NAMALWA (cell line): Measurements from ENCODE around the gene SGPL1.
"Not testable (repeated sequence)": the region's sequence is repeated elsewhere in the genome, so short reads cannot be mapped to it uniquely, and the experiment has no call there.

Experiments
- DNase-seq: peaks from one replicate; pipeline ENCODE4 v3.0.0-alpha.2; 2015; ENCODE audit warnings: low spot score

The SGPL1 gene

DNA sequence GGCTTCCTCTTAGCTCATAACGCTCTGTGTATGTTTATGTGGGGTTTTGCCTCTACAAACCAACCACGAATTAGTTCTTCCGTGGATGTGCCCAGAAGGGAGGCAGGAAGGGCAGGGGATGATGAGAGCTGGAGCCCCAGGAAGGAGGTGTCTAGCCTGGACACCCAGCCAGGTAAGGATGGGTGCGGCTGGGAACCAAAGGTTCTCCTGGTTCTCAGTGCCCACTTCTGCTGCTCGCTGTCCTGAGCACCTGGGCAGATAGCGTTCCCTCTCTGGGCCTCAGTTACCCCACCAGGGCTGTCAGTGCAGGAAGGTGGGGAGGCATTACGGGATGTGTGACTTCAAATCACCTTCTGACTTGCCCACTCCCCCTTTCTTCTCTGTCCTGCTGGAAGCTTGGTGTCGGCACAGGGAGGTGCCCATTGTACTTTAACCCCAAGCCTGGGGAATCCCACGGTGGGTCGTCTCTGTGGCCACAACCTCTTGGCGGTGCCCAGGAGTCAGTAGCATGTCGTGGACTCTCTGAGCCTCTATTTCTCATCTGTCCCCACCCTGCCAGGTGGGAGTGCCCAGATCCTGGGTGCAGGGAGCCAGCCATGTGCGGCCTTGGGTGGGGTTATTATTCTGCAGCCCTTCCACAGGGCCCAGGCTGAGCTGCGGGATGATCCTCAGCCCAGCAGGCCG is 91.3 kb downstream of the SGPL1 start:
- DNase-seq: no peak

DNA sequence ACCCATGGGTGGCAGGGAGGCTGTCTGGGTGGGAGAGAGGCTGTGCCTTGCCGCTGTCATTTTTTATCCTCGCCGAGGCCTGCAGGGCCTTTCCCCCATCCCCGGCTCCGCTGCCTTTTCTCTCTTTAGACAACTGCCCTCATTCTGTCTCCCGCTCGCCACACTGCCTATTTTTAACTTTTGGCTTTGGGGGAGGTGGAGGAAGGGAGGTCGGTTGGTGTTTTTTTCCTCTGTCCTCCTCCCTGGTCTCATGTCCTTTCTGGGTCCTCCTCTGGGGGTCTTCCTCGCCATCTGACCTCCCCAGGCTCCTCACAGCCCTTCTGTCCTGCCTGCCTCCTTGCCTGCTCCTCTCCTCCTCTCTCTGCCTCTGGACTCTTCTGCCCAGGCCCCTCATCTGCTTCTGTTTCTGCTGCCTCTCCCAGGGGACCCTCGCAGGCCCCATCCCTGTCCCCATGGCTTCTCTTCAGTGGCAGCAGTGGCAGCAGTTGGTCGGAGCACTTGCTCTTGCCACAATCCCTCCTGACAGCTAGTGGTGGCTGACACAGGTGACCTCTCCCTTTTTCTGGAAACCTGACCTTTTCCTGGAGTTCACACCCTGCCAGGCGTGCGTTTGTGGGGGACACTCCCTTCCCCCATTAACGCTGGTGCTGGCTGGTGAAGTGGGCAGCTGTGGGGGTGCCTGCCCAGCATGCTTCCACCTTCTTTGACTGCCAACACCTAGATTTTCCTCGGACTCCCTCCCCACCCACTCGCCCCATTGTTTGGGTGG is 92.1 kb downstream of the SGPL1 start:
- DNase-seq: no peak

DNA sequence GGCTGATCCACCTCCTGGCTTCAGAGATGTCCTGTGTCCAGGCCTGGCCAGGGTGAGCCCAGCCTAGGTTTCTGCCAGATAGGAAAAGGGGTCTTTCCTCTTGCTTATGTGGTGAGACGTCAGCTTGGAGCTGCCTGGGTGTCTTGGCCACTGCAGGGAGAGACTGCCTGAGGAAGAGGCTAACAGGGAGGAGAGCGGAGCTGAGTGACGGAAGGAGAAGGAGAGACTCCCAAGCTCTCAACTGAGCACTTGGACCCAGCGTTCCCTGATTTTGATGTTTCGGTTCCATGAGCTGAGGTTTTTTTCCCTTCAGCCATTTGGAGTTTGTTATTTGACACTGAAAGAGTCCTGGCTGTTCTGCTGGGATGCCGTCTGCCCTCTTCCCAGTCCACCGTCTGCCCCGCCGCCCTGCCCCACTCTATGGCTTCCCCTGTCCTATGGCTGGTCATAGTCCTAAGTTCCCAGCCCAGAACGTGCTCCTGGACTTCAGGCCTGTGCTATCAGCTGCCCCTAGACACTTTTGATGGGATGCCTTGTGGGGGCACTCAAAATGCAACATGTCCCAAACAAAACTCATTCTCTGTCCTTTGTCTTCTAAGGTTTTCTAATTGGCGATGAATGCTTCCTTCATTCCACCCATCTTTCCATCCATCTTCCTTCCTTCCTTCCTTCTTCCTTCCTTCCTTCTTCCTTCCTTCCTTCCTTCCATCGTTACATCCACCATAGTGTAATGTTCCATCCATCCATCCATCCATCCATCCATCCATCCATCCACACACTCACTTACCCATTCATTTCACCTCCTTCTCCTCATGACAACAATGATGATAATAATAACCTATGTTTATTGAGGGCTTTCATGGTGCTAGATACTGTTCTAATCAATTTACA is 92.9 kb downstream of the SGPL1 start:
- DNase-seq: no peak

DNA sequence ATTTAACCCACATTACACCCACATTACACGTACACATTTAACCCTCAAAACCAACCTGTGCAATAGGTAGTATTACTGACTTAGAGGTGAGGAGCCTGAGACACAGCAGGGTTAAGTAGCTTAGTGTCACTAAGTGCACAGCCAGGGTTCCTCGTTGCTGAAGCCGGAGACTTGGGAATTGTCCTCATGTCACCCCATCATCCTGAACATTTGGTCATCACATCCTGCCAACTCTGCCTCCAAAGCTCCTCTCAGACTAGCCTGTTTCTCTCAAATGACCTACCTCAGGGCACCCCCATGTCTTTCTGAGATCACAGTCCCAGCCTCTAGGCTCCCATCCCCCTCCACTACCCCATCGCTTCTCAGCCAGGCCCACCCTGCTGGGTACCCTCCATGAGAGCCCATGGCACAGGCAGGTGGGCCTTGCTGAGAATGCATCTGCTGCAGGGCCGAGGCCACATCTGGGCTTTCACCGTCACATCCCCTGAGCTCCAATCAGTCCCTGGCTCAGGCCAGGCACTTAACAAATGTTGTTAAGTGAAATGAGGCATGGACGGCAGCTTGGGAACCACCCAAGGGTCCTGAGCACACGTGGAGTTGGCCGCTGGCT is 93.7 kb downstream of the SGPL1 start:
- no peak for DNase-seq

DNA sequence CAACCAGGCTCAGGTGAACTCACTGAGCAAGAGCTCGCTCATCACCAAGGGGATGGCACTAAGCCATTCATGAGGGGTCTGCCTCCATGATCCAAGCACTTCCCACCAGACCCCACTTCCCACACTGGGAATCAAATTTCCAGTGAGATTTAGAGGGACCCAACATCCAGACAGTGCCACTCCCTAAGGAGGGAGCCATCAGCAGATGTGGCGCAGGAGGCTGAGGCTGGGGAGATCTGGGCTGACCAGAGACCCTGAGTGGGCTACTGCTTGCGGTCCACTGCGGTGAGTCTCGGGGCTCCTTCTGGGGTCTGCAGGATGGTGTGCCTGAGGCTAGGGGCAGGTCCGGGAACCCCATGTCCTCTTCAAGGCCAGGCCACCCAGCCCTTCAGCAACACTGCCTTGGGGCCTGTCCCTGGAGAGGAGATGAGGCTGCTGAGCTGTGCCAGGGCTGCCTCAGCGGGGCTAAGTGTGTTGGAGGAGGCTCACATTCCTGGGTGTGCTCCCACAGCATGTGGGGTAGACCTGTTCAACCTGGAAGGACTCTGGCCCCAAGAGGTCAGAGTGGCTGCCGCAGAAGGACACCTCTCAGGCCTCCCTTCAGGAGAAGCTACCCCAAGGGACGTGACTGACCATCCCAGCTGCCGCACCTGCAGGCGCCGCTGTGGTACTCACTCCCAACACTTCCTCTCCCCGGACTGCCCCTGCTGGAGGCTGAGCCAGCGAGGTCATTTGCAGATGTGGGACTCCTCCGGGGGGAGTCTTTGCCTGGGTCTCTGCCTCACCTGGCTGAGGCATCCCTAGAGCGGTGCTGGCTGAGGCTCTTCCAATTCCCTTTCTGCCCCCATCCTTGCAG is 95.0 kb downstream of the SGPL1 start:
- DNase-seq: no peak

DNA sequence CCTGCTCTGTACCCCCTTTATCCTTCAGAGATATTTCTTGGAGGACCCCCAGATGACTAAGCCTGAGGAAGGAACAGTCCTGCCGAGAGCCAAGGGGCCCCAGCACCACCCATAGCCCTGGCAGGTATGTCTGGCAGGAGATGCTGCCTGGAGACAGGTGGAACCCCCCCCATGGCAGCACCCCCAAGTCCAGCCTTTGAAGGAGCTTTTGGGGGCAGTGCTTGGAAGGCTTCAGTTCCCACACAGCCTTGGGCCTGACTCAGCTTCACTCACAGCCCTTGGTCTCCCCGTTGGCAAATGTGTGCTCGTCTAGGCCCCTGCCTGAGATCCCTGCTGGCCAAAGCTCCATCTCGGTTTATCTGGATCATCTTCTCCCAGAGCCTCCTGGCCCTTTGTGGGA is 95.6 kb downstream of the SGPL1 start:
- no peak for DNase-seq

DNA sequence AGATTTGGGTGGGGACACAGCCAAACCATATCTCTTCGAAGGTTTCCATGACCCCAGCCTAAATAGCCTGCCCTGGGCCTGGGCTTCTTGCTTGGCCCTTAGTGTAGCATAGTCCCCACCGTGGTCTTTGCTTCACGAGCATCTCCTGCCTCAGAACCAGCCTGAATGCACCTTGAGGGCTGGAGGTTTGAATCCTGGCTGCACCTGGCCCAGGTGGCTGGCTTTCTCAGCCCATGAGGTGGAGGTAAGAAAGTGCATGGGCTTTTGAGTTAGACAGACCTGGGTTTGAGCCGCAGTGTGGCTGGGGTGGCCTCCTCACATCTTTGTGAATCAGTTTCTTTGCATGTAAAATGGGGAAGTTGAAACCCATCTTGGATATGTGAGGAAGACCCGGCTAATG is 96.8 kb downstream of the SGPL1 start:
- no peak for DNase-seq

DNA sequence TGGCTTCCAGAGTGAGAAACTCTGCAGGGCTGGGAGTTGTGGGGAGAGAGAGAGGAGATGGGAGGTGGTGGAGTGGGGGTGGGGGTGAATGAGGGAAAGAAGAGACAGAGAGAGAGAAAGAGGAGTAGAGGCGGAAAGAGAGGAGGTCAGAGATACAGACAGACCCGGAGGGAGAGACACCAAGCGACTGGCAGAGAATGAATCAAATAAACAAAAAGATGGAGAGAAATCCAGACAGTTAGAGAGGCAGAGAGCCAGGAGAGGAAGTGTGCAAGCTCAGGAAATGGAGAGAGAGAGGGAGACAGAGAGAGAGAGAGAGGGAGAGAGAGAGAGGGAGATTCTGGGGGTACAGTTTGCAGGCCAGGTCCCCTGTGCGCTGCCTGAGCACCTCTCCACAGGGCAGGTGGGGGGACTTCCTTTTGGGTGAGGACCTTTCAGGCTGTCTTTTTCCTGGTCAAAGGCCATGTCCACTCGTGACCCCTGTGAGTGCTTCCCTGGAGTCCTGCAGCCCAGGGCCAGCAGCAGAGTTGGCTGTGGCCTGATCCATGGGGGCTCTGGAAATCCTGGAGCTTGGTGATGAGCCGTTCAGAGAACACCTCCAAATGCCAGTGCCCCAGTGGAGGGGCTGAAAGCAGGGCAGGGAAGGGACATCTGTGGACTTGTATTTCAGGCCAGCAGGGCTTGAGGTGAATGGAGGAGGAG is 97.6 kb downstream of the SGPL1 start:
- no peak for DNase-seq

DNA sequence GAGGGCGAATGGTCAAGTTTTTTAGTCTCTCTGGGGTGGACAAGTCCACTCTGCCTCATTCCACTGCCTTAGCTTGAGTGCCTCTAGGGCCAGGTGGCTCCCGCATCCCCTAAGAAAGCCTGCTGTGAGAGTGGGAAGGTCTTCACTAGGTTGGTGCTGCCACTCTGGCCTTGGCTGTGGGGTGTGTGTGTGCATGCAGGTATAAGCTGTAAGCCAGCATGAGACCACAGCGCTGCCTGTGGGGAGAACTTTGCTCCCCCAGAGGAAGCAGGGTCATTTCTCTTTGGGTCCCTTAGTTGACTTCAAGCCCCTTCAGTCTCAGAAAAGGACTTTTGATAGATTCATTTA is 98.1 kb downstream of the SGPL1 start:
- DNase-seq: no peak

DNA sequence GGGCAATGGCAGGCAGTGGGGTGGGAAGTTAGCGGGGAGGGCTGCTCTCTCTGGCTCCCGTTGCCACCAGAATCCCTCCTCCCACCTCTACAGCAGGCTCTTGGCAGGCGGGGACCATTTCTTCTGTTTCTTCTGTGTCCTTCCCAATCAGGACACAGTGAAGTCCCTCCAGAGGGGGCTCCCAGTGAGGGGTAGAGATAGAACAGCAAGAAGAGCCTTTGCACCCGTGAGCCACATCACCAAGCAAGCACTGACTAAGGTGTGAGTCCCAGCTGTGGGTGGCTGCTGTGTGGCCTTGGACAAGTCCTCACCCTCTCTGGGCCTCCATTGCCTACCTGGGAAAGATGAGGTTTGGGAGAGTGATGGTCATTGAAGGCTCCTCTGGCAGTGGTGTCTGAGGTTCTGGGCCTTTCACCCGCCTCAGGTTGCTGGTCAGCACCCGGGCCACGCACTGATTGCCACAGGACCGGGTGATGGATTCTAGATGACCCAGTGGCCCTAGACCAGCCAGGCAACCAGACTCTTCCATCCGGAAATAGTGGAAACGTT is 98.6 kb downstream of the SGPL1 start:
- no peak for DNase-seq

DNA sequence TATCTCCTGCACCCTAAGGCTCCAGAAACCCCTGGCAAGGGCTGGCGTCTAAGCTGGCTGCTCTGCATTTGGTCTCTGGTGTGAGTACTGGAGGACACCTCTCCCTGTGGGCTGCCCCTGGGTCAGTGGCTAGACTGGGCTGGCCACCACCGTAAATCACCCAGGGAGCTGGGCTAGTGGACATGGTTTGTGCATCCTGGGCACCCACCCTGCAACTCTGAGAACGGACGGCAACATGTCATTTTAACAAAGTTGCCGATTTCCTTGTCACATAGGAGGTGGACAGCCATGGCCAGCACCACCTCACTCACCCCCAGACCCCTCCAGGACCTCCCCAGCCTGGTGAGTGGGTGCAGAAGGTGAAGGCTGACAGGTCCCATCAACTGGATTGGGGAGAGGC is 99.5 kb downstream of the SGPL1 start:
- no peak for DNase-seq

DNA sequence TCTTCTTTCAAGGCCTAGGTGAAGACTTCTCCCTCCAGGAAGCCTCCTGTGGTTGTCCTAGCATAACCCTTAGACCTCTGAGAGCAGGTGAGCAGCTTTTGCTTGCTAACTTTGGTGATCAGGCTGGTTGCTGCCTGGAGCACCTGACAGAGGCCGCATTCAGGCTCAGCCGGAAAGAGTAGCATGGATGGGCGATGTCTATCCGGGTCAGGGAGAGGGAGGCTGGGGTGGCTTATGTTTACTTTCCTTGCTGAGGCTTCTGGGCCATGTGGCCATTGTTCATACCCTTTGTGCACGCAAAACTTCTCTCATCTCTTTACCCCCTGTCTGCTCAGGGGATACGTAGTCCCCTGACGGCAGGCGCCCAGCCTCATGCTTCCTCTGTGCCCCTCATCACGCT is 100.1 kb downstream of the SGPL1 start:
- DNase-seq: no peak

DNA sequence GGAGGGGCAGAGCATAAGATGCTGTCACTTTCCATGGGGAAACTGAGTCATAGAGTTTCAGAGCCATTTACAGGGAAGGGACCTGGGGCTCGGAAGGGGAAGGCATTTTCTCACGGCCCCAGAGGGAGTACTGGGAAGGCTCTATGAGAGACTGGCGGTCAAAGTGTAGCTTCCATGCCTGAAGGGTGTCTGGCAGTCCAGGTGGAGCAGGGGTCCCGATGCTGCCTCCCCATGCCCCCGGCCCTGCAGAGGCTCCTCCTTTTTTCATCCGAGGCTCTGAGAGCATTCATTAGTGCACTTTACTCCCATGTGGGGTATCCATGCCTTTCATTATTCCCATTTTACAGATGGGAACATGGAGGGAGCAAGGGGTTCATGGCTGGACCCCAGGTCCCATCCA is 100.5 kb downstream of the SGPL1 start:
- DNase-seq: no peak

DNA sequence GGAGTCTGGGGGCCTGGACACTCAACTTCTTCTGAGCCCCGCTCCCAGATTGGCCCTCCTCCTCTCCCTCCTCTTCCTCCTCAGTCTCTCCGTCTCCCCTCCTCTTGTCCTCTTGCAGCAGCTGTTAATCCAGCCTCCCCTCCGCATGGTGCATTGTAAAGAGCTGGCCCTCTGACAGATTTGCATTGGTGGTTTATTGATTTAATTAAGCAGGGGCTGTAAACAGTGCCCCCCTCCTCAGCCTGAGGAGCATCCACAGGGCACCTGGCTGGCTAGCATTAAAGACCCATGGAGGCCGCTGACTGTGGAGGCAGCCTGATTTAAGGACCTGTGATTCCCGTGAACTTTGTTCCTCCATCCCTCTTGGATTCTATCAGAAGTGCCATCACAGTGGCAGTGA is 101.5 kb downstream of the SGPL1 start:
- DNase-seq: no peak

DNA sequence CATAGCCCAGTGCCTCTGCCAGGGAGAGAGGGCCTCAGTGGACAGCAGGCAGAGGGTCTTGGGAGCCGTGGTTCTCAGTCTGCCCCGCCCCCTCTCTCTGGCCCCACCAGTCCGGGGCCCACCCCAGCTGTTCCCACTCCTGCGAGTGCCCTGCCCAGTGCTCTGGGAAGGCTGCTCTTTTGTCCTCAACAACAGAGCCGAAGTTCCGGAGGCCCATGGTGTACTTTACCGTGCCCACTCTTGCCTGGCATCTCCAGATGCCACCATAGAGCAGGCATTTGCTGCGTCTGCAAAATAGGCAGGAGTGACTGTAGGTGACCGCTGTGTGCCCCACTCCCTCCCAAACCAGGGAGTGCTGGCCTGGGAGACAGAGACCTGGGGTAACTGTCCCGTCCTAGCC is 101.9 kb downstream of the SGPL1 start:
- DNase-seq: no peak

DNA sequence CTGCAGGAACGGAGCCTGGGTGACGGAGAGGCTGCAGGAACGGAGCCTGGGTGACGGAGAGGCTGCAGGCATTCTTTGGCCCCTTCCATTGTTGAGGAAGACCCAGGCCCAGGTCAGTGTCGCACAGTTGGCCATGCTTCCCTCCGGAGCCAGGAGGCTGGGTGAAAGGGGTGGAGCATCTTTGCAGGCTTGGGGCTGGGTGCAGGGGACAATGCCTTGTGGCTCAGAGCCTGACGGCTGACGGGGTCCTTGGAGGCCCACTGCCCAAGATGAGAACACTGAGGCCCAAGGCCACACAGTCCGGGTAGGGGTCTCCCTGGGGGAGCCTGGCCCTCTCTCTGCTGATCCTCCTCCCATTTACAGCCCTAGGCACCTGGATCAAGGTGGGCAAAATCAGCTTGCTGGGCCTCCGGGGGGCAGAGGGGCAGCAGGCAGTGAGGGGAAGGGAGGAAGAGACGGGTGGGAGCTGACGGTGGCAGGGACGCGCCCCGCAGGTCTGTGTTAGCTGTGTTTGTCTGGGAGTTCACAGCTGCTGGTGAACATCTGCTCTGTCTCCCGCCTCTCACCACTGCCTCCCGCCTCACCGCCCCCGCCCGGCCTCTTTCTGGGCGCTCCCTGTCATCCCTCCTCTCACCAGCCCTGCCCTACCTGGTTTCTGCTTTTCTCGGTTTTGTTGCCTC is 103.2 kb downstream of the SGPL1 start:
- DNase-seq: peak; percentile 3

DNA sequence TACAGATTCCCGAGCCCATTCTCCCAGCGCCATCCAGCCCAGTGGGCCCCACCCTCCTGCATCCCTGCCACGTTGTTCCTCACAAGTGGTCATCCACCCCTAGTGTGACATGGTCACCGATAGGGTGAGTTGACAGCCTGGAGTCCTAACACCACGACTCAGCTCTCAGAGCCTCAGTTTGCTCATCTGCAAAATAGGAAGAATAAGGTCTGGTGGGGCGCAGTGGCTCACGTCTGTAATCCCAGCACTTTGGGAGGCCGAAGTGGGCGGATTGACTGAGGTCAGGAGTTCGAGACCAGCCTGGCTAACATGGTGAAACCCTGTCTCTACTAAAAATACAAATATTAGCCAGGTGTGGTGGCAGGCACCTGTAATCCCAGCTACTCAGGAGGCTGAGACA is 104.2 kb downstream of the SGPL1 start:
- not testable (repeated sequence) for DNase-seq

DNA sequence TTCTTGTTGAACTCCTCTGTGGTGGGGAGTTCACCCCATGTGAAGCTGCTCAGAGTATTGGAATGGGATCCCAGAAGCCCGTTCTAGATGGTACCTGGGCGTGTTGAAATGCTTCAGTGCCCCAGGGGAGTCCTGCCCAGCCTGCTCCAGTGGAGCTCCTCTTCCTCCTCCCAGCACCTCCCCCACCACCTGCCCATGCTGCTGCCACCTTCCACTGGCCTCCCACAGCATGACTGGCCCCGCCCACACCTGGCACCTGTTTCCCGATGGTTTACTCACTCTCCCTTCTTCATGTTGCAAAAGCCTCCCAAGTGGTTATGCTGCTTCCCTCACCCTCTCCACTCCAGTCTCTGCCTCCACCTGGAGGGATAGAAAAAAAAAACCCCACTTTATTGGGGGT is 104.8 kb downstream of the SGPL1 start:
- DNase-seq: no peak

DNA sequence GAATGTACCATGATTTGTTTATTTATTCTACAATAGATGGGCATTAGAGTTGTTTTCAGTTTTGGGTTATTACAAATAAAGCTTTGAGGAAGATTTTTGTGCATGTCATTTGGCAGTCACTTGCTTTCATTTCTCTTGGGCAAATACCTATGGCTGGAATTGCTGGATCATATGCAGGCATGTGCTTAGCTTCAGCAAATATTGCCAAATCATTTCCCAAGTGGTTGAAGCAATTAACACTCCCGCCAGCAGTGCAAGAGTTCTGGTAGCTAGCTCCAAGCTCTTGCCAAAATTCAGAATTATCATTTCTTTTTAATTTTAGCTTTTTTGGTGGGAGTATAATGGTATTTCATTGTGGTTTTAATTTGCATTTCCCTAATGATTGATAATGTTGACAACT is 105.5 kb downstream of the SGPL1 start:
- no peak for DNase-seq

DNA sequence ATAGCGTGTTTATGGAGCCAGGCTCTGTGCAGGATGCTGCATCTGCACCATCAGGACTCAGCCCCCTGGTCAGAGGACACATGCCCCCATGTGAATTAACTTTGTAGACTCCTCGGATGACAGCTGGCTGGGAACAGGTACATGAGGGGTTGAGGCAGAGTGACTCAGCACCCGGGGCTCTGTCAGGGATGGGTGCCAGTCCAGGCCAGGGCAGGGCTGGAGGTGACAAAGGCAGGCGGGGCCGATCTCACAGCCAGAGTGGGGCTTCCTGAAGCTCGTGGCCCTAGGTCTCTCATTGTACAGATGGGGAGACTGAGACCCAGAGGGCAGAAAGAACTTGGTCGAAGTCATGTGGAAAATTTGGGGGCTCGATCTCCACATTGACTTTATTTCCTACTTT is 107.9 kb downstream of the SGPL1 start:
- DNase-seq: no peak
